Lung (tissue), 12 donors: ENCODE results near the gene MRPL19. TPM values are rescaled to one million over a fixed set of nuclear protein-coding genes. Genes with fewer than 3 reads are reported as not detected.
"Not testable (repeated sequence)": the region's sequence is repeated elsewhere in the genome, so short reads cannot be mapped to it uniquely, and the experiment has no call there.

Experiments used
- ATAC-seq: fragments of 200-7000 bp; cut with Tn5 transposase; one replicate; pipeline ENCODE4 v1.9.1; 2020; ENCODE audit warnings: moderate number of reproducible peaks; ENCODE audit not compliant: insufficient read depth, low FRiP score
- DNase-seq, 3 donors: peaks; one replicate each; pipeline ENCODE4 v3.0.0-alpha.2; 2013 to 2017
- H3K27ac ChIP-seq, 2 donors: one replicate each; pipeline ENCODE4 v1.5.1; 2013; ENCODE audit warnings: mild to moderate bottlenecking in 2 of 2, moderate library complexity in 2 of 2, control low read depth in 1 of 2, inconsistent platforms in 1 of 2, low read depth in 1 of 2, low read length in 1 of 2
- H3K27me3 ChIP-seq, 3 donors: one replicate each; pipeline ENCODE4 v1.5.1; 2013; ENCODE audit warnings: low read length in 2 of 3; ENCODE audit not compliant: control insufficient read depth in 3 of 3, insufficient read depth in 3 of 3
- H3K36me3 ChIP-seq, 4 donors: one replicate each; pipeline ENCODE4 v1.5.1; 2013; ENCODE audit warnings: low read length in 4 of 4, mild to moderate bottlenecking in 1 of 4, moderate library complexity in 1 of 4; ENCODE audit not compliant: control insufficient read depth in 4 of 4, insufficient read depth in 4 of 4
- H3K4me1 ChIP-seq, 5 donors: one replicate each; pipeline ENCODE4 v1.5.1; 2013; ENCODE audit warnings: low read length in 5 of 5, mild to moderate bottlenecking in 2 of 5, moderate library complexity in 1 of 5; ENCODE audit not compliant: control insufficient read depth in 5 of 5, insufficient read depth in 5 of 5
- H3K4me3 ChIP-seq: one replicate; pipeline ENCODE4 v1.5.1; 2013; ENCODE audit warnings: mild to moderate bottlenecking, control low read depth, moderate library complexity
- H3K9ac ChIP-seq, 2 donors: one replicate each; pipeline ENCODE4 v1.5.1; 2013; ENCODE audit warnings: low read length in 2 of 2, control low read depth in 1 of 2; ENCODE audit not compliant: insufficient read depth in 1 of 2
- H3K9me3 ChIP-seq, 4 donors: one replicate each; pipeline ENCODE4 v1.5.1; 2013; ENCODE audit warnings: low read length in 3 of 4, mild to moderate bottlenecking in 1 of 4, moderate library complexity in 1 of 4; ENCODE audit not compliant: control insufficient read depth in 4 of 4, insufficient read depth in 3 of 4
- CTCF ChIP-seq: IDR thresholded peaks from 2 replicates; pipeline ENCODE4 v1.5.1; 2012; ENCODE audit warnings: mild to moderate bottlenecking; ENCODE audit errors: control extremely low read depth, extremely low read depth
- WGBS, 2 donors: extraction: QIAGEN DNeasy Blood & Tissue Kit; methylation state at CpG; one replicate each; pipeline ENCODE4 v1.1.7; 2013; 5-methylcytosine and 5-hydroxymethylcytosine counted together
- polyA plus RNA-seq, 2 donors: library from polyadenylated mRNA; stranded (reverse); fragments of 200-250 nt; gene quantifications; one replicate each; pipeline ENCODE4 v1.2.1, GENCODE V29; 2013
- total RNA-seq, 2 donors: library from RNA; depleted of rRNA in 1 of 2; stranded (reverse); fragments of >200 nt in 1 of 2; gene quantifications; one replicate each; pipeline ENCODE4 v1.2.1, GENCODE V29; 2014 to 2021
- donor health status: control.
- donor health status: control.
- donor health status: Bipolar disorder and iron deficiency.
- donor health status: healthy.
- donor health status: DM: yes; HTN: yes; CAD: no.

Gene MRPL19
- total and polyA plus RNA-seq, 4 donors = 14.9 to 65.0 (median 33.3) TPM

GRCh38 chr2:75679556-75679955, 33.0 kb downstream of the MRPL19 start:
- H3K9ac ChIP-seq = no peak overlapping the region
- DNase-seq = no peak
- no peaks in the 10 kb centered on the region for H3K9me3 ChIP-seq
- ATAC-seq = no peak
- no peaks in the 10 kb centered on the region for H3K27me3 ChIP-seq
- no peak overlapping the region for H3K27ac ChIP-seq
- H3K36me3 ChIP-seq = peaks cover 0 to 13% (median 5%) of the 10 kb centered on the region in 4 donors
- peaks cover 0 to 5% (median 0%) of the 10 kb centered on the region in 5 donors for H3K4me1 ChIP-seq
- H3K4me3 ChIP-seq = no peak overlapping the region
- WGBS, 2 donors = 73 to 83% methylated on average over 1 of the region's 1 CpG
- TF ChIP-seq CTCF = no peak

DNA sequence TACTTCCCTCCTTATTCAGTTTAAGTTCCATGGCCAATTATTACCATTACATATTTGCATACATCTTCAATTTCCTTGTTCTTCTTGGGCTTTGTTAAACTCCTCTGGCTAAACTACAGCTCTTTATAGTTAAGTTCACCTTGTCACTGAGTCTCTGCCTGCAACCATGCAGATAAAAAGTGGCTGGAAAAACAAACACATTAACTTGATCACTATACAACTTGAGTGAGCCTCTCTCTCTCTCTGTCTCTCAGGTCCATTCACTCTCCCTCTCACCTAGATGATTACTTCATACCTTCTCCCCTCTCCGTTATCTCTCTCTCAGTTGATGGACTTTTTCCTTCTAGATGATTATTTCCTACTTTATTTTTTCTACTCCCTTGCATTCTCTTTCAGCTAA, 33.8 kb downstream of the MRPL19 start:
- no peak for TF ChIP-seq CTCF
- 86 to 88% methylated on average over 1 of the region's 1 CpG for WGBS, 2 donors

DNA sequence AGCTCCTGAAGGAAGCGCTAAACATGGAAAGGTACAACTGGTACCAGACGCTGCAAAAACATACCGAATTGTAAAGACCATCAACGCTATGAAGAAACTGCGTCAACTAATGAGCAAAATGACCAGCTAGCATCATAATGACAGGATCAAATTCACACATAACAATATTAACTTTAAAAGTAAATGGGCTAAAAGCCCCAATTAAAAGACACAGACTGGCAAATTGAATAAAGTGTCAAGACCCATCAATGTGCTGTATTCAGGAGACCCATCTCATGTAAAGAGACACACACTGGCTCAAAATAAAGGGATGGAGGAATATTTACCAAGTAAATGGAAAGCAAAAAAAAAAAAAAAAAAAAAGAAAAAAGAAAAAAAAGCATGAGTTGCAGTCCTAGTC, 36.8 kb downstream of the MRPL19 start:
- not testable (repeated sequence) for ATAC-seq, H3K4me3 ChIP-seq, H3K4me1 ChIP-seq, H3K27ac ChIP-seq, H3K9ac ChIP-seq, DNase-seq, H3K9me3 ChIP-seq, H3K27me3 ChIP-seq
- peaks cover 9 to 29% (median 21%) of the 10 kb centered on the region in 4 donors for H3K36me3 ChIP-seq
- WGBS, 2 donors = 97% methylated on average over 5 of the region's 5 CpGs

More for the DNA sequence above, 33.8 kb downstream of the MRPL19 start:
- ATAC-seq (no peak), DNase-seq (no peak)
- Histone ChIP-seq H3K4me3 (no peak overlapping the region), H3K27ac (no peak overlapping the region), H3K27me3 (no peaks in the 10 kb centered on the region), H3K4me1 (peaks cover 0 to 5% (median 0%) of the 10 kb centered on the region in 5 donors), H3K36me3 (peaks cover 0 to 18% (median 5%) of the 10 kb centered on the region in 4 donors), H3K9ac (no peak overlapping the region), H3K9me3 (no peaks in the 10 kb centered on the region)

DNA sequence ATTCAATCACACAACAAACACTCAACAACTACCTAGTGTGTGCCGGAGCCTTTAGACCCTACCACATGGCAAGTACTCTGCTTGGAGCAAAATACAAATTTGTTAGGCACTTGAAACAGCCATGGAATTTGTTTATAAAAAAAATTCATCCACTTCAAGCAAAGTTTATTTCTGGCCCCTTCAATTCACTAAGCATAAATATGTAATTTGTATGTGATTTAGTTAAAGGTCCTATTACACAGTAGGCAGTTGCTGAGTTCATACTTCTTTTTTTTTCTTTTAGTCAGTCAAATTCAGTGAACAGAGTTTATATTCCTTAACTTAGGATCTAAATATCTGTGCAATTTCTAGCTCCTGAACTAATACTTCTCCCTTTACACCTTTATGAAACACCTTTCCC, 41.6 kb downstream of the MRPL19 start:
- no peaks in the 10 kb centered on the region for H3K27me3 ChIP-seq
- no peak for ATAC-seq
- no peak for TF ChIP-seq CTCF
- H3K4me1 ChIP-seq = no peaks in the 10 kb centered on the region
- no peak for DNase-seq
- no peak overlapping the region for H3K4me3 ChIP-seq
- H3K36me3 ChIP-seq = peaks cover 11 to 38% (median 19%) of the 10 kb centered on the region in 4 donors
- WGBS, 2 donors = 86 to 88% methylated on average over 1 of the region's 1 CpG
- H3K27ac ChIP-seq = no peak overlapping the region
- no peak overlapping the region for H3K9ac ChIP-seq
- H3K9me3 ChIP-seq = no peaks in the 10 kb centered on the region
